ENCODE results near the gene MICAL1.

DNA sequence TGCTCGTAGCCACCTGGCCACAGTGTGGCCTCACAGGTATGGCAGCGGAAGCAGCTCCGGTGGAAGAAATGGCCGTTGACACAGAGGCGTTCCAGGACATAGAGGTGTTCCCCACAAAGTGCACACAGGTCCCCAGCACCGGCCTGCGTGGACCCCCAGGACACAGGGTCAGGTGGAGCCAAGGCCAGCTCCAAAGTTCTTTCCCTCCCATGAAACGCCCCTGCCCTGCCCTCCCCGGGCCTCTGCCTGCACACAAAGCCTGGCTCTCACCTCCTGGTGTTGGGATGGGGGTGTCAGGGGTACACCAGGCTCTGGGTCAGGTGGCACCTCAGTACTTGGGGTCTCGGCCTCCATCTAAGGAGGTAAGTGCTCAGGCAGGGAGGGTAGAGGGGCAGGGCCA, 8.5 kb downstream of the MICAL1 start:
- TF ChIP-seq, protein P1, sequence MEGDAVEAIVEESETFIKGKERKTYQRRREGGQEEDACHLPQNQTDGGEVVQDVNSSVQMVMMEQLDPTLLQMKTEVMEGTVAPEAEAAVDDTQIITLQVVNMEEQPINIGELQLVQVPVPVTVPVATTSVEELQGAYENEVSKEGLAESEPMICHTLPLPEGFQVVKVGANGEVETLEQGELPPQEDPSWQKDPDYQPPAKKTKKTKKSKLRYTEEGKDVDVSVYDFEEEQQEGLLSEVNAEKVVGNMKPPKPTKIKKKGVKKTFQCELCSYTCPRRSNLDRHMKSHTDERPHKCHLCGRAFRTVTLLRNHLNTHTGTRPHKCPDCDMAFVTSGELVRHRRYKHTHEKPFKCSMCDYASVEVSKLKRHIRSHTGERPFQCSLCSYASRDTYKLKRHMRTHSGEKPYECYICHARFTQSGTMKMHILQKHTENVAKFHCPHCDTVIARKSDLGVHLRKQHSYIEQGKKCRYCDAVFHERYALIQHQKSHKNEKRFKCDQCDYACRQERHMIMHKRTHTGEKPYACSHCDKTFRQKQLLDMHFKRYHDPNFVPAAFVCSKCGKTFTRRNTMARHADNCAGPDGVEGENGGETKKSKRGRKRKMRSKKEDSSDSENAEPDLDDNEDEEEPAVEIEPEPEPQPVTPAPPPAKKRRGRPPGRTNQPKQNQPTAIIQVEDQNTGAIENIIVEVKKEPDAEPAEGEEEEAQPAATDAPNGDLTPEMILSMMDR (IDR thresholded peaks at IDR 0.05): no peak
- no peak for TF ChIP-seq POLR2A (IDR thresholded peaks at IDR 0.05)
